GM23338 (cell line): ENCODE results near the gene EPHA7. TPM values are rescaled to one million over a fixed set of nuclear protein-coding genes. Genes with fewer than 3 reads are reported as not detected.

ENCODE experiments used
- ATAC-seq: fragments of 200-7000 bp; cut with Tn5 transposase; 3 replicates; pipeline ENCODE4 v1.9.1; 2020
- DNase-seq: peaks from one replicate; pipeline ENCODE4 v3.0.0-alpha.2; 2015; ENCODE audit warnings: low spot score
- H2AFZ ChIP-seq: fragments of 200-600 bp; sonication (generic); 2 replicates; pipeline ENCODE4 v1.8.0; 2016; ENCODE audit warnings: antibody characterized with exemption, mild to moderate bottlenecking, moderate library complexity
- H3F3A ChIP-seq: fragments of 200-600 bp; sonication (generic); replicated peaks from 2 replicates; pipeline ENCODE4 v1.8.0; 2017; ENCODE audit warnings: antibody characterized with exemption, mixed run types, low read depth
- H3K27ac ChIP-seq: fragments of 200-600 bp; sonication (generic); 2 replicates; pipeline ENCODE4 v1.6.1; 2016; ENCODE audit warnings: low read depth
- H3K27me3 ChIP-seq: fragments of 200-600 bp; sonication (generic); 2 replicates; pipeline ENCODE4 v1.8.0; 2016; ENCODE audit warnings: mild to moderate bottlenecking, mixed run types, moderate library complexity; ENCODE audit not compliant: insufficient read depth
- H3K36me3 ChIP-seq: fragments of 200-600 bp; sonication (generic); 2 replicates; pipeline ENCODE4 v1.8.0; 2016; ENCODE audit warnings: mild to moderate bottlenecking; ENCODE audit not compliant: insufficient read depth
- H3K4me1 ChIP-seq: fragments of 200-600 bp; sonication (generic); 2 replicates; pipeline ENCODE4 v1.8.0; 2016; ENCODE audit warnings: mild to moderate bottlenecking, moderate library complexity; ENCODE audit not compliant: insufficient read depth
- H3K4me2 ChIP-seq: fragments of 200-600 bp; sonication (generic); 2 replicates; pipeline ENCODE4 v1.7.1; 2017; ENCODE audit warnings: mixed run types
- H3K4me3 ChIP-seq: fragments of 200-600 bp; sonication (generic); 2 replicates; pipeline ENCODE4 v1.6.1; 2016; ENCODE audit warnings: mixed run types
- H3K79me2 ChIP-seq: fragments of 200-600 bp; sonication (generic); replicated peaks from 2 replicates; pipeline ENCODE4 v1.8.0; 2017; ENCODE audit warnings: mild to moderate bottlenecking; ENCODE audit not compliant: insufficient read depth
- H3K9me2 ChIP-seq: fragments of 200-600 bp; sonication (generic); 2 replicates; pipeline ENCODE4 v1.8.0; 2017; ENCODE audit not compliant: insufficient read depth
- H4K20me1 ChIP-seq: fragments of 200-600 bp; sonication (generic); replicated peaks from 2 replicates; pipeline ENCODE4 v1.8.0; 2017; ENCODE audit warnings: mild to moderate bottlenecking; ENCODE audit not compliant: insufficient read depth
- H3K27ac Mint-ChIP-seq: 2 replicates; pipeline ENCODE4 v1.8.0; 2020; ENCODE audit warnings: inconsistent platforms, mild to moderate bottlenecking, moderate library complexity, mixed read lengths
- H3K27me3 Mint-ChIP-seq: 3 replicates; pipeline ENCODE4 v1.8.0; 2022; ENCODE audit warnings: low read depth, mild to moderate bottlenecking, moderate library complexity, mixed read lengths, inconsistent platforms; ENCODE audit not compliant: insufficient read depth, poor library complexity
- H3K36me3 Mint-ChIP-seq: 3 replicates; pipeline ENCODE4 v1.8.0; 2021; ENCODE audit warnings: low read depth, mild to moderate bottlenecking, inconsistent platforms, moderate library complexity, mixed read lengths
- H3K4me1 Mint-ChIP-seq: 3 replicates; pipeline ENCODE4 v1.8.0; 2020; ENCODE audit warnings: mild to moderate bottlenecking, inconsistent platforms, mixed read lengths
- H3K4me3 Mint-ChIP-seq: 3 replicates; pipeline ENCODE4 v1.8.0; 2021; ENCODE audit warnings: moderate library complexity, mild to moderate bottlenecking, inconsistent platforms, mixed read lengths
- H3K9me3 Mint-ChIP-seq: 3 replicates; pipeline ENCODE4 v1.8.0; 2020; ENCODE audit warnings: moderate library complexity, mild to moderate bottlenecking, inconsistent platforms, mixed read lengths
- CTCF ChIP-seq, 2 experiments: fragments of 200-600 bp in 1 of 2; sonication (generic) in 1 of 2; conservative IDR thresholded peaks; 2 replicates each; pipeline versions ENCODE4 v1.5.1 to v1.6.1; 2016 to 2017; ENCODE audit warnings: antibody characterized with exemption in 2 of 2, low read depth in 2 of 2, mild to moderate bottlenecking in 2 of 2, moderate library complexity in 1 of 2
- ETS1 ChIP-seq: IDR thresholded peaks from 2 replicates; pipeline ENCODE4 v1.6.1; 2016; ENCODE audit warnings: antibody characterized with exemption
- EZH2 ChIP-seq: fragments of 200-600 bp; sonication (generic); IDR thresholded peaks from one replicate; pipeline ENCODE4 v1.8.0; 2017; ENCODE audit warnings: antibody characterized with exemption, mild to moderate bottlenecking, low read depth; ENCODE audit not compliant: unreplicated experiment
- EZH2phosphoT487 ChIP-seq: fragments of 200-600 bp; sonication (generic); IDR thresholded peaks from one replicate; pipeline ENCODE4 v1.8.1; 2018; ENCODE audit warnings: antibody characterized with exemption; ENCODE audit not compliant: unreplicated experiment
- POLR2AphosphoS5 ChIP-seq: IDR thresholded peaks from 2 replicates; pipeline ENCODE4 v1.6.1; 2016; ENCODE audit warnings: antibody characterized with exemption, low read depth
- ZNF114 ChIP-seq: fragments of 250-450 bp; sonication (Bioruptor Pico); IDR thresholded peaks from 2 replicates; pipeline ENCODE4 v1.5.0; 2020; ENCODE audit warnings: mild to moderate bottlenecking, moderate library complexity
- ZNF331 ChIP-seq: fragments of 250-450 bp; sonication (Bioruptor Pico); IDR thresholded peaks from 2 replicates; pipeline ENCODE4 v1.5.0; 2020; ENCODE audit warnings: low read depth, mild to moderate bottlenecking, moderate library complexity
- ZNF462 ChIP-seq: fragments of 250-450 bp; sonication (Bioruptor Pico); IDR thresholded peaks from 2 replicates; pipeline ENCODE4 v1.5.0; 2020; ENCODE audit warnings: mild to moderate bottlenecking, moderate library complexity
- polyA plus RNA-seq: library from polyadenylated mRNA; unstranded; fragments of >200 nt; fragmentation: Nextera tagmentation; extraction: Ambion mirVana; gene quantifications from 2 replicates; pipeline ENCODE4 v1.2.1, GENCODE V29; 2016
- total RNA-seq: library from RNA; depleted of rRNA; stranded (reverse); fragments of >200 nt; shearing (Covaris generic); gene quantifications from 2 replicates; pipeline ENCODE4 v1.2.3, GENCODE V29; 2014

EPHA7 gene
- total and polyA plus RNA-seq, 2 experiments from 2014 or later, result 3.3 to 7.3 TPM

- TF ChIP-seq ZNF462 (CRISPR knock-in tag) (no peak), EZH2 (no peak), CTCF (conservative IDR thresholded peaks at IDR 0.05; ENCODE audit: low read depth in 2 of 2) (no peak), ZNF331 (CRISPR knock-in tag) (no peak)
These were observed 192.5 kb downstream of the EPHA7 start (continued) for GRCh38 chr6:93226822-93227221.

GRCh38 chr6:93222071-93222851 lies 197.1 kb downstream of the EPHA7 start:
- H3K4me3 ChIP-seq, result no peak overlapping the region
- H3K27ac Mint-ChIP-seq, result no peak overlapping the region
- no peaks in the 10 kb centered on the region for H3K27me3 Mint-ChIP-seq
- H3K9me3 Mint-ChIP-seq, result no peaks in the 10 kb centered on the region
- ATAC-seq, result no peak
- DNase-seq, result no peak
- no peaks in the 10 kb centered on the region for H3K27me3 ChIP-seq
- H3K36me3 ChIP-seq, result no peaks in the 10 kb centered on the region
- no peaks in the 10 kb centered on the region for H4K20me1 ChIP-seq
- H2AFZ ChIP-seq, result peak overlapping the region; percentile 70
- no peak overlapping the region for H3K4me3 Mint-ChIP-seq
- no peaks in the 10 kb centered on the region for H3K4me1 Mint-ChIP-seq
- H3K4me2 ChIP-seq, result no peak overlapping the region
- H3F3A ChIP-seq, result no peaks in the 10 kb centered on the region
- H3K4me1 ChIP-seq, result no peaks in the 10 kb centered on the region
- no peaks in the 10 kb centered on the region for H3K9me2 ChIP-seq
- H3K27ac ChIP-seq, result no peak overlapping the region
- no peaks in the 10 kb centered on the region for H3K36me3 Mint-ChIP-seq
- H3K79me2 ChIP-seq, result no peaks in the 10 kb centered on the region
- no peak for TF ChIP-seq CTCF (conservative IDR thresholded peaks at IDR 0.05; ENCODE audit: low read depth in 2 of 2)
- no peak for TF ChIP-seq ZNF114 (CRISPR knock-in tag)
- no peak for TF ChIP-seq EZH2
- no peak for TF ChIP-seq ZNF331 (CRISPR knock-in tag)
- no peak for TF ChIP-seq ETS1
- TF ChIP-seq POLR2AphosphoS5, result no peak
- no peak for TF ChIP-seq EZH2phosphoT487
